Measurements from ENCODE around the gene BICD2.

Gene BICD2

DNA sequence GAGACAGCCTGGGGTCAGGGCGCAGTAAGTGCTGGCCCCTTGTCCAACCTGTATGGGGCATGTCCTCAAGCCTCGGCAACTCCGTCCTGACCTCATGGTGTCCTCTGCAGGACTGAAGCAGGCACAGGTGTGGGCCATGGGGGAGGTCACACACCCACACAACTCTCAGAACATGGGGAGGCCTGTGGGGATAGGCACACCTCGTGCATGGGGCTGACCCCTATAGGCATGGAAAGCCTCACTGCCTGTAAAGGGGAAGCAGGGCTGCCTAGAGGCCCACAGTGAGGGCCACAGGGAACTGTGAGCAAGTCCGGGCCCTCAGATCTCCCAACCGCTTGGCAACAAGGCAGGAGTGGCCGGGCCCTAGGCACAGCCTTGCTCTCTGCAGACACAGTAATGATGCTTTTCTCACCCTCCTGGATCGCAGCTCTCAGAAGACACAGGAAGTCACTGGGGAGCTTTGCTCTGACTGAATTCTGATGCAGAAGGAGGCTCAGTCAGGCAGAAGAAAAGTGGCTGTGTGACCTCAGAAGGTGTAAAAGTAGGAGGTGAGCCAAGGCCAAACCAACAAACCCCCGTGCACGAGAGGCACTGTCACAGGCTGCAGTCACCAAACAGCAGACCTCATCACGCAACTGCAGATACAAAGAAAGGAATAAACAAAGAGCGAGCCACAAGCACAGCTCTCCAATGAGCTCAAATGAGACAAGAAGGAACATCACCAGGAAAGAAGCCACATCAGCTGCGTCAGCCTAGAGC, 100.1 kb downstream of the BICD2 start:
- Histone ChIP-seq H3K9me3 (ENCODE audit: severe bottlenecking) (no peaks in the 10 kb centered on the region), H3K27ac (ENCODE audit: poor library complexity, severe bottlenecking) (no peak overlapping the region), H3K4me1 (ENCODE audit: insufficient read depth, poor library complexity, severe bottlenecking) (no peaks in the 10 kb centered on the region), H3K27me3 (ENCODE audit: insufficient read depth, poor library complexity, severe bottlenecking) (no peaks in the 10 kb centered on the region), H3K36me3 (ENCODE audit: low read depth) (peaks cover 15% of the 10 kb centered on the region; the same call in 1 of the 2 replicates), H3K4me3 (ENCODE audit: severe bottlenecking) (no peak overlapping the region)
- TF ChIP-seq, protein P1, sequence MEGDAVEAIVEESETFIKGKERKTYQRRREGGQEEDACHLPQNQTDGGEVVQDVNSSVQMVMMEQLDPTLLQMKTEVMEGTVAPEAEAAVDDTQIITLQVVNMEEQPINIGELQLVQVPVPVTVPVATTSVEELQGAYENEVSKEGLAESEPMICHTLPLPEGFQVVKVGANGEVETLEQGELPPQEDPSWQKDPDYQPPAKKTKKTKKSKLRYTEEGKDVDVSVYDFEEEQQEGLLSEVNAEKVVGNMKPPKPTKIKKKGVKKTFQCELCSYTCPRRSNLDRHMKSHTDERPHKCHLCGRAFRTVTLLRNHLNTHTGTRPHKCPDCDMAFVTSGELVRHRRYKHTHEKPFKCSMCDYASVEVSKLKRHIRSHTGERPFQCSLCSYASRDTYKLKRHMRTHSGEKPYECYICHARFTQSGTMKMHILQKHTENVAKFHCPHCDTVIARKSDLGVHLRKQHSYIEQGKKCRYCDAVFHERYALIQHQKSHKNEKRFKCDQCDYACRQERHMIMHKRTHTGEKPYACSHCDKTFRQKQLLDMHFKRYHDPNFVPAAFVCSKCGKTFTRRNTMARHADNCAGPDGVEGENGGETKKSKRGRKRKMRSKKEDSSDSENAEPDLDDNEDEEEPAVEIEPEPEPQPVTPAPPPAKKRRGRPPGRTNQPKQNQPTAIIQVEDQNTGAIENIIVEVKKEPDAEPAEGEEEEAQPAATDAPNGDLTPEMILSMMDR (IDR thresholded peaks at IDR 0.05; ENCODE audit: poor library complexity, severe bottlenecking) = no peak
- ATAC-seq (ENCODE audit: low read depth) (no peak), DNase-seq (ENCODE audit: low spot score) (no peak)

DNA sequence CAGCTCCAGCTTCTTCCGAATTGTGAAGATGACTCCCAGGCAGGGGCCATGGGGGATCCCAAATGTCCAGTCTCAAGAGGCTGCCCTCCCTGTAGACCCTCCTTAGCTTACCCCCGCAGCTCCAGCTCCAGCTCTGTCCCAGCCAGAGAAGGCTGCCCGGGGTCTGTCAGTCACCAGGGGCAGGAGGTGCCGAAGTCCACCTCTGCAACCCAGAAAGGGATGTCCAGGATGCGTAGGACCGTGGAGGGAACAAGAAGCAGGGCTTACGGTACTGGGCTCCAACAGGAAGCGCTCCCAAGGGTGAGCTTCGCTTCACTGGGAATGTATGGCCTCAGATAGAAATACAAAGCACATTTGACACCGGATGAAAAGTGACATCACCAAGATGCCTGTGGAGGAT, 100.7 kb downstream of the BICD2 start:
- no peak overlapping the region for H3K27ac ChIP-seq (ENCODE audit: poor library complexity, severe bottlenecking)
- H3K4me1 ChIP-seq (ENCODE audit: insufficient read depth, poor library complexity, severe bottlenecking) = no peaks in the 10 kb centered on the region
- H3K36me3 ChIP-seq (ENCODE audit: low read depth) = peaks cover 17% of the 10 kb centered on the region; the same call in 1 of the 2 replicates
- TF ChIP-seq, protein P1 (IDR thresholded peaks at IDR 0.05; ENCODE audit: poor library complexity, severe bottlenecking) = no peak
- H3K4me3 ChIP-seq (ENCODE audit: severe bottlenecking) = no peak overlapping the region
- DNase-seq (ENCODE audit: low spot score) = no peak
- H3K9me3 ChIP-seq (ENCODE audit: severe bottlenecking) = no peaks in the 10 kb centered on the region
- no peak for ATAC-seq (ENCODE audit: low read depth)
- no peaks in the 10 kb centered on the region for H3K27me3 ChIP-seq (ENCODE audit: insufficient read depth, poor library complexity, severe bottlenecking)

DNA sequence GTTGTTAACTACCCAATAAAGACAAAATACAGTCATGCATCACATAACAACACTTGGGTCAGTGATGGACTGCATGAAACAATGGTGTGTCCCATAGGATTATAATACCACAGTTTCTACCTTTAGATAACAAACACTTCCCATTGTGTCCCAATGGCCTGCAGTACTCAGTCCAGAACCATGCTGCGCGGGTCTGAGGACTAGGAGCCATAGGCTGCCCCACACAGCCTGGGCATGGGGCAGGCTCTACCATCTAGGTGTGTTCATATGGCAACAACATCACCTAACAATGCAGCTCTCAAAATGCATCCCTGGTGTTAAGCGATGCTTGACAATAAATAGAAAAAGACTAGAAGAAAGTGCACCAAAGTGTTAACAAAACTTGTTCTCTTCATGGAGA, 101.5 kb downstream of the BICD2 start:
- no peak overlapping the region for H3K4me3 ChIP-seq (ENCODE audit: severe bottlenecking)
- no peaks in the 10 kb centered on the region for H3K4me1 ChIP-seq (ENCODE audit: insufficient read depth, poor library complexity, severe bottlenecking)
- ATAC-seq (ENCODE audit: low read depth) = no peak
- H3K9me3 ChIP-seq (ENCODE audit: severe bottlenecking) = no peaks in the 10 kb centered on the region
- peaks cover 25% of the 10 kb centered on the region for H3K36me3 ChIP-seq (ENCODE audit: low read depth)
- TF ChIP-seq, protein P1 (IDR thresholded peaks at IDR 0.05; ENCODE audit: poor library complexity, severe bottlenecking) = no peak
- no peak for DNase-seq (ENCODE audit: low spot score)
- no peaks in the 10 kb centered on the region for H3K27me3 ChIP-seq (ENCODE audit: insufficient read depth, poor library complexity, severe bottlenecking)
- H3K27ac ChIP-seq (ENCODE audit: poor library complexity, severe bottlenecking) = no peak overlapping the region

DNA sequence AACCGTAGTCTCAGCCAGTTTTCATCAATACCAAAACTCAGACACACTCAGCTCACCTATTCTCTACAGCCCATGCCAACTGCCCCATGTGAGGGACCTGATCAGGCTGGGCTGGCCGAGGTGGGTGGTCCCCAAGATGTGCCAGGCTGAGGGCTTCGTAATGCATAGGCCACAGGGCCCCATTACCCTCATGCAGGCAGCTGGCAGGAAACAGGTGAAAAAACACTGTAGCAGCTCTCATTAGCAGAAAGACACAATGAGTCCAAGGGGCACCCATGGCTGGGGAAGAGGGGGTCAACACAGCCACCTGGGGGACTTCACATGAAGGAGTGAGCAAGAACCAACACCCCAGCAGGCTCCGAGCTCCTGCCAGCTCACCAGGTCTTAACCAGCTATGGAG, 102.9 kb downstream of the BICD2 start:
- H3K9me3 ChIP-seq (ENCODE audit: severe bottlenecking) = no peaks in the 10 kb centered on the region
- DNase-seq (ENCODE audit: low spot score) = no peak
- H3K4me1 ChIP-seq (ENCODE audit: insufficient read depth, poor library complexity, severe bottlenecking) = no peaks in the 10 kb centered on the region
- ATAC-seq (ENCODE audit: low read depth) = no peak
- no peak overlapping the region for H3K27ac ChIP-seq (ENCODE audit: poor library complexity, severe bottlenecking)
- TF ChIP-seq, protein P1 (IDR thresholded peaks at IDR 0.05; ENCODE audit: poor library complexity, severe bottlenecking) = no peak
- no peak overlapping the region for H3K4me3 ChIP-seq (ENCODE audit: severe bottlenecking)
- H3K27me3 ChIP-seq (ENCODE audit: insufficient read depth, poor library complexity, severe bottlenecking) = no peaks in the 10 kb centered on the region
- peaks cover 21% of the 10 kb centered on the region for H3K36me3 ChIP-seq (ENCODE audit: low read depth)

Measured in RWPE2 (cell line).